Stimulated activated CD8-positive, alpha-beta memory T cell treated with anti-CD3 and anti-CD28 coated beads, Interleukin-7, amount 100 ng/mL, for 4 hours (primary cell): ENCODE results near the gene FKBP14.
"Not testable (repeated sequence)": the region's sequence is repeated elsewhere in the genome, so short reads cannot be mapped to it uniquely, and the experiment has no call there.

Experiments
- DNase-seq, 2 donors: peaks; one replicate each; pipeline ENCODE4 v3.0.0-alpha.2; 2020; ENCODE audit warnings: low read depth in 2 of 2

FKBP14 gene

GRCh38 chr7:29990931-29991330, 35.6 kb downstream of the FKBP14 start:
- no peak for DNase-seq

GRCh38 chr7:29989257-29989995, 37.1 kb downstream of the FKBP14 start, which contains the start of gene SCRN1:
TSS of gene SCRN1 (minus strand) at chr7:29989801. CDS start at chr7:29969067, 20,734 bp downstream.
- peak in 1 of 2 donors; percentile 30 for DNase-seq

- peak in 1 of 2 donors; percentile 28 for DNase-seq
Observed at GRCh38 chr7:29988424-29989256, 37.9 kb downstream of the FKBP14 start.

- no peak for DNase-seq
Observed at GRCh38 chr7:29987811-29988317, 38.6 kb downstream of the FKBP14 start.

GRCh38 chr7:29987083-29987482, 39.4 kb downstream of the FKBP14 start:
- DNase-seq, result no peak

GRCh38 chr7:29980151-29980550, 46.4 kb downstream of the FKBP14 start:
- DNase-seq, result no peak

- no peak for DNase-seq
Observed at GRCh38 chr7:29977886-29978651, 48.4 kb downstream of the FKBP14 start.

GRCh38 chr7:29976673-29977415, 49.7 kb downstream of the FKBP14 start:
- no peak for DNase-seq

- DNase-seq, result no peak
Observed at GRCh38 chr7:29976266-29976665, 50.2 kb downstream of the FKBP14 start.

GRCh38 chr7:29975561-29975960, 50.9 kb downstream of the FKBP14 start:
- no peak for DNase-seq

- DNase-seq, result no peak
Observed at GRCh38 chr7:29974286-29974685, 52.2 kb downstream of the FKBP14 start.

GRCh38 chr7:29972315-29972669, 54.2 kb downstream of the FKBP14 start:
- no peak for DNase-seq

- DNase-seq, result no peak
Observed at GRCh38 chr7:29971566-29972314, 54.8 kb downstream of the FKBP14 start.

GRCh38 chr7:29970158-29970557, 56.3 kb downstream of the FKBP14 start:
- no peak for DNase-seq

- no peak for DNase-seq
Observed at GRCh38 chr7:29969738-29970137, 56.8 kb downstream of the FKBP14 start.

- DNase-seq, result no peak
Observed at GRCh38 chr7:29968683-29969395, 57.7 kb downstream of the FKBP14 start.

- no peak for DNase-seq
Observed at GRCh38 chr7:29965030-29965429, 61.5 kb downstream of the FKBP14 start.

- DNase-seq, result no peak
Observed at GRCh38 chr7:29962035-29962434, 64.5 kb downstream of the FKBP14 start.

- DNase-seq, result not testable (repeated sequence)
Observed at GRCh38 chr7:29961611-29962010, 64.9 kb downstream of the FKBP14 start.
